ENCODE measurements around the gene HOXA7.

The HOXA7 gene

DNA sequence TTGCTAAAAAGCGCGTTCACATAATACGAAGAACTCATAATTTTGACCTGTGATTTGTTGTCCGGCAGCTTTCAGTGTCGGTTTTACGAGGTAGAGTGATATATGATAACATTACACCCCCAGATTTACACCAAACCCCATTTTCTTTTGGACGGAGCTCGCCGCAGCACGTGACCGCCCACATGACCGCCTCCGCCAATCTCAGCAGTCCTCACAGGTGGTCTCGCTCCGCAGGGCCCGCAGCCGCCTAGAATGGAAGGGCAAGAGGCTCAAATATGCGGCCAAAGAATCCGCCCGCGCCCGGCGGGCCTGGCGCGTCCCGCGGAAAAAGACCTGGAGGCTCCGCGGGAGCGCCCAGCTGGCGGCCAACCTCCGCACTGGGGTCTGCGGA, at the start of gene HOXA7:
TSS of gene HOXA7 (minus strand) at position 168 of the 391 bp plus-strand sequence. CDS start at position 38, 130 bp downstream.
- Histone ChIP-seq H3K36me3 (ENCODE audit: insufficient read depth, insufficient read length, low read length) (no peaks in the 10 kb centered on the region), H3K4me3 (ENCODE audit: insufficient read length, low read depth) (peak within 1 kb of the TSS; percentile 47), H3K27me3 (ENCODE audit: insufficient read depth, insufficient read length) (peaks cover 100% of the 10 kb centered on the region), H3K9me3 (ENCODE audit: insufficient read depth, low read length) (peaks cover 10% of the 10 kb centered on the region), H3K4me1 (ENCODE audit: insufficient read depth, insufficient read length) (peaks cover 3% of the 10 kb centered on the region), H3K9ac (ENCODE audit: insufficient read length, low read depth) (peak within 1 kb of the TSS; percentile 47)
- peak; percentile 56 for DNase-seq (ENCODE audit: low read depth, low spot score)
- no peak for TF ChIP-seq ZNF274 (IDR thresholded peaks at IDR 0.05; ENCODE audit: low read depth, low read length)
- TF ChIP-seq SUZ12 (IDR thresholded peaks at IDR 0.05; ENCODE audit: extremely low read depth, insufficient read depth, insufficient read length): no peak
- no peak for TF ChIP-seq YY1 (IDR thresholded peaks at IDR 0.05; ENCODE audit: insufficient read depth, insufficient read length)

DNA sequence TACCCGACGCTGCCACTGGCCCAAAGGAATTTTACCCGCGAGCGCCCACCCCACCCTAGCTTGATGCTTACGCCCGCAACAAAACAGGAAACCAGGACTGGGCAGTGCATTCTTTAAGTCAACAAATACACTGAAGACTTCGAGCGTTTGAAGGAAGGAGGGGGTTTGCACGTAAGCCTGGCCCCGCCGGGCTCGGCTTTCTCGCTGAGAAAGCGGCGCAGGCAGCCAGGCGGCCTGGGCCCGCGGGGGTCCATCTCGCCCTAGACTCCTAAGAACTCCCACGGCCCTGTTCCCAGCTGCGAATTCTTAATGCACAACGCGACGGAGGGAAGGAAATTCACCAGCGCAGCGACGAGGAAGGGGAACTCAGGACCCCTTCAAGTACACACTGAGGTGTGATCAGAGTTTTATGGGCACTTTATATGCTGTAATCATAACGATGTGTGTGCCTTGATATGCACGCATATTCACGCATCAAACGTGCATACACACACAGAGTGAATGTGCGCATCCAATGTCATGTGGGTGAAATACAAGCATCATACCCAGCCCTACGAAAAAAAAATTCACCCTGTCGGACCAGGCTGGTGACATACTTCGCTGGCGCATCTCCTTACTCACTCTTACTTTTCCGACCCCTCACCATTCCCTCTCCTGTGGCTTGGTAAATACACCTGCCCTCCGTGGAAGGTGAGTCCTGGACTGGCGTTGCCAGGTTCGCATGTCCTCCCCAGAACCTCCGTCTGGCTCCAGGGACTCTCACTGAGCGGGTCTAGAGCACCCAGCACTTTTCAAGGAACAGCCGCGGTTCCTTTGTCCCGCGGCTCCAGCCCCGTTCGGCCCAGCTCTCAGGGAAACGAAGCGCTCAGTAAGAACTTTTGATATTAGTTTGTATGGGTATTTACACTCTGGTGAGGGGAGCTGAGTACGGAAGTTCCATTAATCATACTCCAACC, 49.1 kb upstream of the HOXA7 start:
- Histone ChIP-seq H3K9me3 (ENCODE audit: insufficient read depth, low read length) (no peaks in the 10 kb centered on the region), H3K4me1 (ENCODE audit: insufficient read depth, insufficient read length) (peaks cover 10% of the 10 kb centered on the region), H3K9ac (ENCODE audit: insufficient read length, low read depth) (no peak overlapping the region), H3K36me3 (ENCODE audit: insufficient read depth, insufficient read length, low read length) (no peaks in the 10 kb centered on the region), H3K4me3 (ENCODE audit: insufficient read length, low read depth) (peak overlapping the region; percentile 10), H3K27me3 (ENCODE audit: insufficient read depth, insufficient read length) (peaks cover 100% of the 10 kb centered on the region)
- TF ChIP-seq ZNF274 (IDR thresholded peaks at IDR 0.05; ENCODE audit: low read depth, low read length): no peak
- peak; percentile 70 for TF ChIP-seq SUZ12 (IDR thresholded peaks at IDR 0.05; ENCODE audit: extremely low read depth, insufficient read depth, insufficient read length)
- no peak for DNase-seq (ENCODE audit: low read depth, low spot score)

DNA sequence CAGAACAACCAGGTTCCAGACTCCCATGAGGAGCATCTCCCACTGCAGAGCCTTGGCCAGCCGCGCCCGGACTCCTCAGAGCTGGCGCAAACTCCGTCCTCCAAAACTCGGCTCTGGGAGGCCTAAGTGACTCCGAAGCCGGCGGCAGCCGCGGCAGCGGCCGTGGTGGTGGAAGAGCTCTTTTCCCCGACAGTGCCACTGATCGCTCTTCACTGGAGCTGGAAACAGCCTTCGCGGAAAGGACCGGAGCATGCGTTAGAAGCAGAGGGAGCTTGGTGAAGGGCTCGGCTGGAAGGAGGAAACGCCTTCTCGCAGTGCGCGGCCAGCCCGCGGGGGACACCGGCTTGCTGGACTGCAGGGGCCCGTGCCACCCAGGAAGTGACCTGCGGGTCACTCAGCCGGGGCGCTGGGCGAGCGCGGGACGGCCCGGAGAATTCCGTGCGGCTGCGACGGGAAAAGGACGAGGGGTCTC, 48.4 kb upstream of the HOXA7 start:
- H3K27me3 ChIP-seq (ENCODE audit: insufficient read depth, insufficient read length): peaks cover 99% of the 10 kb centered on the region
- no peak overlapping the region for H3K9ac ChIP-seq (ENCODE audit: insufficient read length, low read depth)
- peak; percentile 72 for TF ChIP-seq SUZ12 (IDR thresholded peaks at IDR 0.05; ENCODE audit: extremely low read depth, insufficient read depth, insufficient read length)
- TF ChIP-seq ZNF274 (IDR thresholded peaks at IDR 0.05; ENCODE audit: low read depth, low read length): no peak
- no peaks in the 10 kb centered on the region for H3K9me3 ChIP-seq (ENCODE audit: insufficient read depth, low read length)
- H3K4me1 ChIP-seq (ENCODE audit: insufficient read depth, insufficient read length): peaks cover 10% of the 10 kb centered on the region
- H3K36me3 ChIP-seq (ENCODE audit: insufficient read depth, insufficient read length, low read length): no peaks in the 10 kb centered on the region
- no peak for DNase-seq (ENCODE audit: low read depth, low spot score)
- H3K4me3 ChIP-seq (ENCODE audit: insufficient read length, low read depth): peak overlapping the region; percentile 10

DNA sequence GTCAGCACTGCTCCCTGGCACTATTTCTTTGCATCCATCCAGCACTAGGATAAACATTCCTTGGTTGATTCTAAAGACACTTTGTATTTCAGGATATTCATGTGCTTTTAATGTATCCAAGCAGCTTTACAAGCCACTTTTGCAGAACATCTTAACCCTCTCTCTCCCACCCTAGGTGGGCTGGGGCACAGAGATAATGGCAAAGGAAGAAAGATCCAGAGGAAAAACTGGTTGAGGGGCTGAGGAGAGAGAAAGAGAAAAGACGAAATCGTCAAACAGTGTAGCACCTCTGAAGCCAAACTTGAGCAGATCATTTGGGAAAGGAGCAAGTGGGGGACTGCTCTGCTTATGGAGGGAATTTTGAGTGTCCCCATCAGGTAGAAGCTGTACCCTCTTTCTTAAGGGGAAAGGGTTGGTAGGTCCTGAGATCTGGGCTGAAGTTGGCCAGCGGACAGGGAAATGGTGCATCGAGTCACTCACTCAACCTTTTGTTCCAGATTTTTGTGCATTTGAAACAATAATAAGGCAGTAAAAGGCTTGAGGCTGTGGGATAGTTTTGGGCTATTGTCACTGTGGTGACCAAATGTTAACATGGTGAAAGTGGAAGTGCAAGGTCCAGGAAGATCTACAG, 47.6 kb upstream of the HOXA7 start:
- Histone ChIP-seq H3K27me3 (ENCODE audit: insufficient read depth, insufficient read length) (peaks cover 96% of the 10 kb centered on the region), H3K4me1 (ENCODE audit: insufficient read depth, insufficient read length) (peaks cover 11% of the 10 kb centered on the region), H3K36me3 (ENCODE audit: insufficient read depth, insufficient read length, low read length) (no peaks in the 10 kb centered on the region), H3K9me3 (ENCODE audit: insufficient read depth, low read length) (no peaks in the 10 kb centered on the region), H3K4me3 (ENCODE audit: insufficient read length, low read depth) (no peak overlapping the region), H3K9ac (ENCODE audit: insufficient read length, low read depth) (no peak overlapping the region)
- TF ChIP-seq YY1 (IDR thresholded peaks at IDR 0.05; ENCODE audit: insufficient read depth, insufficient read length) (no peak), SUZ12 (IDR thresholded peaks at IDR 0.05; ENCODE audit: extremely low read depth, insufficient read depth, insufficient read length) (no peak), ZNF274 (IDR thresholded peaks at IDR 0.05; ENCODE audit: low read depth, low read length) (no peak)
- DNase-seq (ENCODE audit: low read depth, low spot score): no peak

DNA sequence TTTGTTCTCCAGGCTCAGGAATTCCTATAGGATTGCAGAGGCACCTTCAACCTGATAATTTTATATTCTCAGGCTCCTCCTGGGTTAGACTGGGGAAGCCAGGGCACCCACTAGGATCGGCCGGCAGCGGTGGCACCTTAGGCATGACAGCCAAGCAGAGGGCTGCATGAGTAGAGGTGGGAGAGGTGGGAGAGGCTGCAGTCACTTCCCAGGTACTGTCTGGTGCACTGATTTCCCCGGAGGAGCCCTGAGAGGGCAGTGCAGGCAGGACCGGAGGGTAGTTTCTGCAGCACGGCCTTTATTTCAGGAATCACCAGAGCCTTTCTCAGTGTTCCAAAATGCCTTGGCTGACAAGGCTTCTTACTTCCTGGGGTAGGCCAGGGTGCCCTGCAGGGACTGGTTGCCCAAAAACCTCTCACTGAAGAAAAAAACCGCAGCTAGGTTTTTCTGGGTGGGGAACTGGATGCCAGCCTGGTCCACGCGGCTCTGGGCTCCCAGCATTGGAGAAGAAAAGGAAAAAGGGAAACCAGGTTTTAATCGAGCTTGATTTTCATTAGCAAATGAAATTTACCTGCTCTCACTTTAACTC, 47.0 kb upstream of the HOXA7 start:
- H3K9me3 ChIP-seq (ENCODE audit: insufficient read depth, low read length): no peaks in the 10 kb centered on the region
- H3K36me3 ChIP-seq (ENCODE audit: insufficient read depth, insufficient read length, low read length): no peaks in the 10 kb centered on the region
- no peak overlapping the region for H3K9ac ChIP-seq (ENCODE audit: insufficient read length, low read depth)
- DNase-seq (ENCODE audit: low read depth, low spot score): no peak
- TF ChIP-seq SUZ12 (IDR thresholded peaks at IDR 0.05; ENCODE audit: extremely low read depth, insufficient read depth, insufficient read length): no peak
- TF ChIP-seq ZNF274 (IDR thresholded peaks at IDR 0.05; ENCODE audit: low read depth, low read length): no peak
- no peak for TF ChIP-seq YY1 (IDR thresholded peaks at IDR 0.05; ENCODE audit: insufficient read depth, insufficient read length)
- no peak overlapping the region for H3K4me3 ChIP-seq (ENCODE audit: insufficient read length, low read depth)
- peaks cover 13% of the 10 kb centered on the region for H3K4me1 ChIP-seq (ENCODE audit: insufficient read depth, insufficient read length)
- peaks cover 96% of the 10 kb centered on the region for H3K27me3 ChIP-seq (ENCODE audit: insufficient read depth, insufficient read length)

DNA sequence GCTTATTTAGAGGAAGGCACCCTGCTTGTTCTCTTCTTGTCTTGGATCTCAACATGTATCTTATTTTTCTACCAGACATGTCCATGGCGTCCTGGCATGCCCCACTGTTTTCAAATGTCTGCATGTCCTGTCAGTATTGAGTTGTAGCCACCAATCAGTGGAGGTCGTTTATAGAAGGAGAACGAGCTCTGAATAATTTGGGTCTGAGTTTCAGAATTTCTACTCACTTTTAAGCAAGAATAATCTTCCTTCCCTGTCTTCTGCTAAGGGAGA, 46.3 kb upstream of the HOXA7 start:
- H3K27me3 ChIP-seq (ENCODE audit: insufficient read depth, insufficient read length): peaks cover 96% of the 10 kb centered on the region

More for the DNA sequence above, 46.3 kb upstream of the HOXA7 start:
- TF ChIP-seq ZNF274 (IDR thresholded peaks at IDR 0.05; ENCODE audit: low read depth, low read length): no peak
- TF ChIP-seq SUZ12 (IDR thresholded peaks at IDR 0.05; ENCODE audit: extremely low read depth, insufficient read depth, insufficient read length): no peak
- no peak for TF ChIP-seq YY1 (IDR thresholded peaks at IDR 0.05; ENCODE audit: insufficient read depth, insufficient read length)
- peaks cover 13% of the 10 kb centered on the region for H3K4me1 ChIP-seq (ENCODE audit: insufficient read depth, insufficient read length)
- no peak overlapping the region for H3K9ac ChIP-seq (ENCODE audit: insufficient read length, low read depth)
- no peaks in the 10 kb centered on the region for H3K36me3 ChIP-seq (ENCODE audit: insufficient read depth, insufficient read length, low read length)
- no peak for DNase-seq (ENCODE audit: low read depth, low spot score)
- H3K4me3 ChIP-seq (ENCODE audit: insufficient read length, low read depth): no peak overlapping the region
- H3K9me3 ChIP-seq (ENCODE audit: insufficient read depth, low read length): no peaks in the 10 kb centered on the region

Data from NT2/D1 (cell line).